BJ (cell line): ENCODE measurements around the gene RAC2. TPM values are rescaled to one million over a fixed set of nuclear protein-coding genes. Genes with fewer than 3 reads are reported as not detected.
"Not testable (repeated sequence)": the region's sequence is repeated elsewhere in the genome, so short reads cannot be mapped to it uniquely, and the experiment has no call there.

Experiments used
- CTCF ChIA-PET: fragments of 350-600 bp; formaldehyde crosslinking; extraction: SDS; loops from one replicate; lab custom pipeline; 2021; ENCODE audit warnings: antibody characterized with exemption, inconsistent platforms; lab: Yijun Ruan, JAX
- POLR2A ChIA-PET: fragments of 300-600 bp; sonication (Branson Sonifier 250); formaldehyde crosslinking; extraction: SDS; loops from one replicate; lab custom pipeline; 2021; ENCODE audit warnings: antibody characterized with exemption; lab: Charles Lee
- DNase-seq: peaks from one replicate; pipeline ENCODE4 v3.0.0-alpha.2; 2011; ENCODE audit warnings: low read depth
- H3K27me3 ChIP-seq: 2 replicates; pipeline ENCODE4 v1.6.0; 2011; ENCODE audit warnings: low read length; ENCODE audit not compliant: control insufficient read depth, insufficient read depth
- H3K36me3 ChIP-seq: 2 replicates; pipeline ENCODE4 v1.5.1; 2011; ENCODE audit warnings: low read length; ENCODE audit not compliant: control insufficient read depth, insufficient read depth
- H3K4me3 ChIP-seq: 2 replicates; pipeline ENCODE4 v1.5.1; 2011; ENCODE audit warnings: low read depth, mild to moderate bottlenecking, control low read depth, low read length
- polyA plus RNA-seq: library from polyadenylated mRNA; depleted of rRNA; stranded (reverse); fragments of >200 nt; gene quantifications from 2 replicates; pipeline ENCODE4 v1.2.3, GENCODE V29; 2011
- TF ChIP-seq, protein P1 (sequence below): IDR thresholded peaks from 2 replicates; pipeline ENCODE4 v1.5.1; 2011; ENCODE audit warnings: low read depth, mild to moderate bottlenecking, control low read depth, inconsistent platforms, low read length, moderate library complexity; ENCODE audit not compliant: insufficient read depth

Gene RAC2
- polyA plus RNA-seq, 1 experiment: 25.7 TPM

DNA sequence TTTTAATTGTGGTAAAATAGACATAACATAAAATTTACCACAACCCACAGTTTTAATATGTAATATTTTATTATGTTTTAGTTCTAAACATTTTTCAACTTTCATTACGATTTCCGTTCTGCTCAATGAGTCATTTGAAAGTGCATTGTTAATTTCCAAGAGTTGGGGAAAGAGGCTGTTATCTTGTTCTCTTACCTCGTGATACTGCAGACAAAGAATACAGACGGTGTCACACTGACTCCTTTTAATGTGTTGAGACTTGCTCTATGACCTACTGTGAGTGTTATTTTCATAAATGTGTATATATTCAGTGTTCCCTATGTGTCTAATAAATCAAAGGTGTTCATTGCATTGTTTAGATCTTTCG is 10.8 kb upstream of the RAC2 start:
- DNase-seq: no peak
- Histone ChIP-seq H3K4me3 (no peak overlapping the region), H3K27me3 (peaks cover 9% of the 10 kb centered on the region), H3K36me3 (no peaks in the 10 kb centered on the region)
- ChIA-PET CTCF (no interaction called here), POLR2A (no interaction called here)
- TF ChIP-seq, protein P1, sequence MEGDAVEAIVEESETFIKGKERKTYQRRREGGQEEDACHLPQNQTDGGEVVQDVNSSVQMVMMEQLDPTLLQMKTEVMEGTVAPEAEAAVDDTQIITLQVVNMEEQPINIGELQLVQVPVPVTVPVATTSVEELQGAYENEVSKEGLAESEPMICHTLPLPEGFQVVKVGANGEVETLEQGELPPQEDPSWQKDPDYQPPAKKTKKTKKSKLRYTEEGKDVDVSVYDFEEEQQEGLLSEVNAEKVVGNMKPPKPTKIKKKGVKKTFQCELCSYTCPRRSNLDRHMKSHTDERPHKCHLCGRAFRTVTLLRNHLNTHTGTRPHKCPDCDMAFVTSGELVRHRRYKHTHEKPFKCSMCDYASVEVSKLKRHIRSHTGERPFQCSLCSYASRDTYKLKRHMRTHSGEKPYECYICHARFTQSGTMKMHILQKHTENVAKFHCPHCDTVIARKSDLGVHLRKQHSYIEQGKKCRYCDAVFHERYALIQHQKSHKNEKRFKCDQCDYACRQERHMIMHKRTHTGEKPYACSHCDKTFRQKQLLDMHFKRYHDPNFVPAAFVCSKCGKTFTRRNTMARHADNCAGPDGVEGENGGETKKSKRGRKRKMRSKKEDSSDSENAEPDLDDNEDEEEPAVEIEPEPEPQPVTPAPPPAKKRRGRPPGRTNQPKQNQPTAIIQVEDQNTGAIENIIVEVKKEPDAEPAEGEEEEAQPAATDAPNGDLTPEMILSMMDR: no peak

DNA sequence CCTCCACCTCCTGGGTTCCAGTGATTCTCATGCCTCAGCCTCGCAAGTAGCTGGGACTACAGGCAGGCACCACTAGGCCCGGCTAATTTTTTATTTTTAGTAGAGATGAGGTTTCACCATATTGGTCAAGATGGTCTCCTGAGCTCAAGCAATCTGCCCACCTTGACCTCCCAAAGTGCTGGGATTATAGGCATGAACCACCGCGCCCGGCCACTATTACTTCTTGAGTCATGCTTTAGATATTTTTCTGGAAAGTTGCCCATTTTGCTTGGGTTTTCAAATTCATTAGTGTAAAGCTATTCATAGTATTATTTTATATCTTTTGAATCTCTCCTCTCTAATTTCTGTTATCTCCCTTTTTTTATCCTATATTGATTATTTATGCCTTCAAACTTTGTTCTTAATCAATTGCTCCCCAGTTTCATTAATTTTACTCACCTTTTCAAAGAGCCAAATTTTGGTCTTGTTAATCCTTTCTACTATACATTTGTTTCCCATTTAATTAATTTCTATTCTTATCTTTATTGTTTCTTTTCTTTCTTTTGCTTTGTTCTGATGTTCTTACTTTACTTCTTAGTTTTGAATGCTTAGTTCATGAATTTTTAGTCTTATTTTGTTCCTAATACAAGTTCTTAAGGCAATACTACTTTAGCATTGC is 10.3 kb upstream of the RAC2 start:
- CTCF ChIA-PET: no interaction called here
- Histone ChIP-seq H3K36me3 (no peaks in the 10 kb centered on the region), H3K4me3 (no peak overlapping the region), H3K27me3 (peaks cover 7% of the 10 kb centered on the region)
- DNase-seq: no peak
- TF ChIP-seq, protein P1: no peak
- POLR2A ChIA-PET: no interaction called here

DNA sequence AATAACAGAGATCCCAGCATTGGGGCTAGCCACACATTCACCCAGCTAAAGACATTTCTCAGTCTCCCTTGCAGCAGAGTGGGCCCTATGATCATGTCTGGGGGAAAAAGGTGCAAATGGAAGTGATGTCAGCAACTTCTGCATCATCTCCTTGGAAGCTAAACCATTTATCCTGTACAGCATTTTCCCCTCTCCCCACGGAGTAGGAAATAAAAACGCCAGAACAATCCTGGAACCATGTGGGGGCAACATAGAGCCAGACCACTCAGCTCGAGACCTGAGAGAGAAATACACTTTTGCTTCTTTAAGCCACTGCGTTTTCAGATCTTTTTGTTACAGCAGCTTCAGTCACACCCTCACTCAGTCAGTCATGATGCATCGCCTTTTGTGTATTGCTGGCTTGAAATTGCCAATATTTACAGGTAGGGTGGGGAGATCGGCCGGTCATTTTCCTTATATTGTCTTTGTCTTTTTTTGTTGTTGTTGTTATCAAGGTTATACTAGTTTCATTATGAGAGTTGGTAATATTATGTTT is 9.1 kb upstream of the RAC2 start:
- TF ChIP-seq, protein P1: no peak
- ChIA-PET POLR2A (no interaction called here), CTCF (interaction anchor here (0.7 to 0.8 kb wide), 2 partner anchors 54 to 86 kb away, joined by 3 read pairs; no protein-coding TSS in a partner anchor)
- Histone ChIP-seq H3K27me3 (peaks cover 7% of the 10 kb centered on the region), H3K4me3 (no peak overlapping the region), H3K36me3 (no peaks in the 10 kb centered on the region)
- no peak for DNase-seq

DNA sequence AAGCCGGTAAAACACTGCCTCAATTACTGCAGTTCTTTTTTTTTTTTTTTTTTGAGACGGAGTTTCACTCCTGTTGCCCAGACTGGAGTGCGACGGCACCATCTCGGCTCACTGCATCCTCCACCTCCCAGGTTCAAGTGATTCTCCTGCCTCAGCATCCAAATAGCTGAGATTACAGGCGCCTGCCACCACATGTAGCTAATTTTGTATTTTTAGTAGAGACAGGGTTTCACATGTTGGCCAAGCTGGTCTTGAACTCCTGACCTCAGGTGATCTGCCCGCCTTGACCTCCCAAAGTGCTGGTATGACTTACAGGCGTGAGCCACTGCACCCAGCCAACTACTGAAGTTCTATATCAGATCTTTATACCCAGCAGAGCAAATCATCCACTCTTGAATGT is 7.8 kb upstream of the RAC2 start:
- DNase-seq: not testable (repeated sequence)

DNA sequence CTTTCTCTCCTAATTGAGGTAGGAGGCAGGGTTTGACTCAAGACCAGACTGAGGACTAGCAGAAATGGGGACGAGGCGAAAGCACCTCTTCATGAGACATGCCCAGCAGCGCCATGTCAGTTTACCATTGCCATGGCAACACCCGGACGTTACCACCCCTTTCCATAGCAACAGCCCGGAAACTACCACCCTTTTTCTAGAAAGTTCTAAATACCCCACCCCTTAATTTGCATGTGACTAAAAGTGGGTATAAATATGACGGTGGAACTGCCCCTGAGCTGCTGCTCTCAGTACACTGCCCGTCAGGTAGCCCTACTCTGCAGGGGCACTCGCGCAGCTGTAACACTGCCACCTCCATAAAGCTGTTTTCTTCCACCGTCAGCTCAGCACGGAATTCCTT is 5.9 kb upstream of the RAC2 start:
- CTCF ChIA-PET: interaction anchor here (4.0 kb wide), 1 partner anchor 10 kb away, joined by 26 read pairs; no protein-coding TSS in a partner anchor

More for the DNA sequence above, 7.8 kb upstream of the RAC2 start:
- H3K36me3 ChIP-seq, H3K4me3 ChIP-seq, POLR2A ChIA-PET, H3K27me3 ChIP-seq: not testable (repeated sequence)
- CTCF ChIA-PET: interaction anchor here (0.8 to 4.0 kb wide), 2 partner anchors 9 to 16 kb away, joined by 3 to 26 read pairs; no protein-coding TSS in a partner anchor

More for the DNA sequence above, 5.9 kb upstream of the RAC2 start:
- no peak for DNase-seq
- H3K36me3 ChIP-seq: no peaks in the 10 kb centered on the region
- no peak overlapping the region for H3K4me3 ChIP-seq
- POLR2A ChIA-PET: no interaction called here
- H3K27me3 ChIP-seq: peaks cover 1% of the 10 kb centered on the region
- TF ChIP-seq, protein P1: no peak
